ENCODE data around the gene KLRC2.
"Not testable (repeated sequence)": the region's sequence is repeated elsewhere in the genome, so short reads cannot be mapped to it uniquely, and the experiment has no call there.

- not testable (repeated sequence) for TF ChIP-seq CTCF (conservative IDR thresholded peaks at IDR 0.05; ENCODE audit: low read depth, low read length); EZH2phosphoT487 (IDR thresholded peaks at IDR 0.05; ENCODE audit: borderline replicate concordance, low read length)
Measured at GRCh38 chr12:10430623-10431022, 5.2 kb downstream of the KLRC2 start.
